ENCODE data around the gene CUX1.
A peak's percentile ranks its signal among the peaks of the same experiment; 100 is the strongest.
"Not testable (repeated sequence)": the region's sequence is repeated elsewhere in the genome, so short reads cannot be mapped to it uniquely, and the experiment has no call there.

The CUX1 gene

DNA sequence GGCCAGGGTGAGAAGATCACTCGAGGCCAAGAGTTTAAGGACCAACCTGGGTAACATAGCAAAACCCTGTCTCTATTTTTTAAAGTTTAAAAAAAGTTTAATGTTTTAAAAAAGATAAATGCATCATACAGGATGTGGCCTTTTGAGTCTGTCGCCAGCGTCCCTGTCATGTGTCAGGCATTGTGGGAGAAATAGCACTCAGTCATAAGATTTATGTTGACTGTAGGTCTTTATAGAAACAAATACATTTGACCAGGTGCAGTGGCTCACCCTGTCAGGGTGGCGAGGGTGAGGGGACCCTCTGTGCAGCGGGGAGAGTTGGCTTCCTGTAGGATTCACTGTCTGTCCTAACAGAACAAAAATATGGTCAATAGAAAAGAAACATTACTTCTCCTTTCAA lies 405.8 kb downstream of the CUX1 start:
- no peak for DNase-seq

- no peak for DNase-seq
Observed at GRCh38 chr7:102225025-102225424, 407.6 kb downstream of the CUX1 start.

- no peak for DNase-seq
Observed at GRCh38 chr7:102227371-102227770, 409.9 kb downstream of the CUX1 start.

DNA sequence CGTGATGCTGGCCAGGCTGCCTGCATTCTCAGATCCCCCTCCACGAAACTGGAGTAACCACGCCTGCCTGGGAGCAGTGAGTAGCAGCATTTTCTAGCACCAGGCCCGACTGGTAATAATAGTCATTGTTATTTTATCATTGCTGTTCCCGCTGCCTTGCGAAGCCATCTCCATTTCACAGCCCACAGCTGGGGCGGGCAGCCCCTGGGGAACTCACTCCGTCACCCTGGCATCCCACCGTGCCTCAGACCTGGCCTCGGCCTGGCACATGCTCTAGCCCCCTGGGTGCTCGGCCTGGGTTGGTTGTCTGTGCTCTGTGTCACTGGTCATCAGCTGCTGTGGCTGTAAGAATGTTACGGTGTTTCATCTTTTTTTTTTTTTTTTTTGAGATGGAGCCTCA lies 411.5 kb downstream of the CUX1 start:
- no peak for DNase-seq

- DNase-seq = not testable (repeated sequence)
Observed at GRCh38 chr7:102230162-102230561, 412.7 kb downstream of the CUX1 start.

- no peak for DNase-seq
Observed at GRCh38 chr7:102230593-102230992, 413.2 kb downstream of the CUX1 start.

DNA sequence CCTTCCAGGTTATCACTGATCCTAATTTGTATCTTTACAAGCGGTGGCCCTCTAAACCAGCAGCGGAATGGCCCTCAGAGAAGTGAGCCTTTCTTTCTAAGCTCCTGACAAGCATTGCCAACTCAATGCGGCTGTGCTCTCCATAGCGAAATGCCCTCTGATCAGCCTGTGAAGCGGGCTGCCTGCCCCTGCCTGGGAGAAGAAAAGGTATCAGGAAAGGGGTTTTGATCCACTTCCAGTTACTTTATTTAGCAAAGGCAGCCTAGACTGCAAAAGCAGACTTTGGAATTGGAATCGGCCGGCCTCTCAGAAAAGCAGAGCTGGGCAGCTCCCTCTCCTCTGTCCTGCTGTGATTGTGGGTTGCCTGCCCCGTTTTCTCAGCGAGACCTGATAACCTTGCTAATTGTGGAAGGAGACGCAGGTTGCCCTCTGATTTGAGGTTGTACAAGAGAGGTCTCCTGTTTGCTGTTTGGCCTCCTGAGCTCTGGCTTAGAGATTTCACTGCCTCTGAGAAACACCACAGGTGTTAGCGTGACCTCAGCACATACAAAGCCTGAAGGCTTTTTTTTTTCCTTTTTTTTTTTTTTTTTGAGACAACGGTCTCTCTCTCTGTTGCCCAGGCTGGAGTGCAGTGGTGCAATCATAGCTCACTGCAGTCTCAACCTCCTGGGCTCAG lies 415.3 kb downstream of the CUX1 start:
- DNase-seq = no peak

DNA sequence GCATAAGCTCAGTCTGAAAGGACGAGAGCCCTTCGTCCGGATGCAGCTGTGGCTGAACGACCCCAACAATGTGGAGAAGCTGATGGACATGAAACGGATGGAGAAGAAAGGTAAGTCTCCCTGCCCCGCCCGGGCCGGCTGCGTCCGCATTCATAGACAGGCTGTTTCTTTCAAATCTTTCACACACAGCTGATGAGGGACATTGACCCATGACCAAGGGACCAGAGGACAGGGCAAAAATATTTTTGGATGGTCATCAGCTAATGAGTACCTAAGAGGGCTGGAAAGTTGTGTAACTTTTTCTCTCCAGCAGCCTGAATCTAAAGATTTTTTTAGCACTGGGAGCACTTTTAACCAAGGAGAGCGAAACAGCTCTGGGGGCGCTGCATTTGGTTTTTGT lies 416.7 kb downstream of the CUX1 start:
- no peak for DNase-seq

GRCh38 chr7:102234801-102235550 lies 417.6 kb downstream of the CUX1 start:
- no peak for DNase-seq

GRCh38 chr7:102236102-102236501 lies 418.7 kb downstream of the CUX1 start:
- DNase-seq = no peak

GRCh38 chr7:102236592-102237287 lies 419.3 kb downstream of the CUX1 start:
- peak in 2 of 4 experiments; percentile 10 to 13 for DNase-seq

GRCh38 chr7:102239206-102239820 lies 421.9 kb downstream of the CUX1 start:
- no peak for DNase-seq

- no peak for DNase-seq
Observed at GRCh38 chr7:102241431-102241830, 424.0 kb downstream of the CUX1 start.

GRCh38 chr7:102244601-102245000 lies 427.2 kb downstream of the CUX1 start:
- DNase-seq = no peak

GRCh38 chr7:102248081-102248455 lies 430.6 kb downstream of the CUX1 start:
- no peak for DNase-seq

GRCh38 chr7:102248456-102249395 lies 431.3 kb downstream of the CUX1 start:
- DNase-seq = no peak

DNA sequence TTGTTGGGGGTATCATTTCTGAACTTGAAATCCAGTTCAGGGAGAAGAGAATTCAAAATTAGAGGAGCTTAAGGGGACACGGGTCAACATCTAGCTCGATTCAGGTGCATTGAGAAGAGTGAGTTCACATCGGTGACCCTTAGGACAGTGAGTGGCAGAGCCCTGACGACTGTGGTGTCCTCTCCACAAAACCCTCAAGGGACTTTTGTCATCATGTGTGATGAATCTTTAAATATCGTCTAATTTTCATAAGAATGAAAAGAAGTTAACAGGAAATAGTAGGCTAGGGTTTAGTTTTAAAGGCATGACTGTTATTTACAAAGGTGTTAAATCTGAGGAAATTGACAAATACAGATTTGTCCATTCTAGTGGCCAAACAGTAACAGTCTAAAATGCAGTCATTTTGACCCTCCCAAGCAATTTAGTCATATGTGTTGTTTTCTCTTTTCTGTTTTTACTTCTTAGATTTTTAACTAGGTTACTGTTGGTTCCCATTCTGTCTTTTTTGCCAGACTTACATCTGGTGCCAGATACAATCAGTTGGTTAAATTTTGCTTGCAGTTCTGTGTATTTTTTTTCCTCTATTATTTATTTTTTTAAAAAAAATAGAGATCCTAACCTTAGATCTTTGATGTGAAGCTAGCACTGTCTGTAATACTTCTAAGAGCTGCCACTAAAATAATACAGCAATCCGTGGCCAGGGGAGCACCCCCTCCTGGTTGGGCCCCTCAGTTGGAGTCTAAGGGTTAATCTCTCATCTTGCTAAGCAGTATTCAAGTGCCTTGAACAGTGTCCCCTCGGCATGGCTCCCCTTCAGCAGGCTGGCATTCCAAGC lies 434.3 kb downstream of the CUX1 start:
- DNase-seq = no peak

DNA sequence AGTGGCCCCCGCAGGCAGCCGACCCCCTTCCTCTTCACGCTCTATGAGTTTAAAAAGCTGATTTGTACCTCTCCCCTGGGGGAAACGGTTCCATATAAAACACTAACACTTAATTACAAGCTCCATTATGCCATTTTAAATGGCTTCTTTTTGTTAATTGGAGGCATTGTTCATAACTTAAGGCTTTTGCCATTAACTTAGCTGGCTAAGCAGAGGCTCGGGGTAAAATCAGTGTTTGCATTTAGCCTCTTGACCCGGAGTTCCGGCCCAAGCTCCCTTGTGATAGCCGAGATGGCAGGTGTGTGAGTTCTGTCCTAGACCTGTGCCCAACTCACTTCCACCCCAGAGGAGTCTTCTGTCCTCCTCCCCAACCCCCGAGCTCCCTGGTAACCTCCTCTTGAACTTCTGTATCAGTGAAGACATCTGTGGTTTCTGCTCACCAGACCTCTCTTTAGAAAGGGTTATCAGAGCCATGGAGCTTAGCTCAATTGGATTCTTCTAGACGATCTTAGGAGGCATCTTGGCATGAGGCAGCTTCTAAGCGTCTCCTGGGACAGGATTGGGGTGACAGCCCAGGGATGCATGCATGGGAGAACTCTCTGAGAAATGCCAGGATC lies 435.0 kb downstream of the CUX1 start:
- no peak for DNase-seq

- DNase-seq = no peak
Observed at GRCh38 chr7:102253066-102253972, 435.9 kb downstream of the CUX1 start.

DNA sequence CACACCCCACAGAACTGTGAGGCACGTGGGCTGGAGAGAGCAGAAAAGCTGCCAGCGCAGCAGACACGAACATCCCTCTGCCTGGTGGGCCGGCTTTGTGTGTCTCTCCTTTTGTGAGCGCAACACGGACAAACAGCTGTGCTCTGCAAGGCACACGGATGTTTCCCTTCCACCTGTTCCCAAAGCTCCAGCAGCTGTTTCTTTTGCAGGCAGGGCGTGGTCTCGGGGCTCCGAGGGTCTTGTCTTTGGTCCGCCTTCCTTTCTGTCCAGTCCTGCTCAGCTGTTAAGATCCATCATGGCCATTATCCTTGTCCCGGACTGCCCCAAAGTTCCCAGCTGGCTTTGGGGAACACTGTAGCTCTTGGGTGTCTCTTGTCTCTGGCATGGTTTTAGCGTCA lies 436.5 kb downstream of the CUX1 start:
- no peak for DNase-seq
